Heart left ventricle (tissue), 13 donors: ENCODE measurements around the gene STK35.

Experiments
- CTCF ChIP-seq, 12 donors: fragments of 200-600 bp; sonication (generic) in 4 of 12; IDR thresholded peaks; one replicate each; pipeline versions ENCODE4 v1.5.0 to v1.8.0; 2018 to 2022; ENCODE audit warnings: antibody characterized with exemption in 12 of 12, mild to moderate bottlenecking in 5 of 12
- POLR2A ChIP-seq, 2 donors: fragments of 450-650 bp; IDR thresholded peaks; one replicate each; pipeline ENCODE4 v1.6.1; 2017; ENCODE audit warnings: antibody characterized with exemption in 2 of 2, mild to moderate bottlenecking in 2 of 2, moderate library complexity in 2 of 2
- donor health status: ischemic (EF 13 %, LVEDD 7.1; RV severe dilation, severe dysfunction).
- donor health status: DM: no; HTN: yes; CAD: no.
- donor health status: DM: no; HTN: no; CAD: no.
- donor health status: ischemic (EF 25% LVEDD 6.9; RV normal size, moderate dysfunction).
- donor health status: ischemic (EF 25% LVEDD 5.7; RV mildly dilated, moderate dysfunction).
- donor health status: ischemic (EF 35%, LVEDD 5.7; RV mildly dilated, moderate dysfunction).
- donor health status: nonischemic (EF 11% LVEDD 7.7; RV severe dilation, severe dysfunction).
- donor health status: DM: yes; HTN: yes; CAD: no.
- donor health status: PGD.
- donor health status: ischemic (EF 29% LVEDD 5.4; RV normal size, mild dysfunction).
- donor health status: nonischemic (EF 23%, LVEDD 6.1; RV moderate dilation, normal function).

GRCh38 chr20:2054911-2055310 is 46.7 kb upstream of the STK35 start:
- no peak for TF ChIP-seq CTCF (IDR thresholded peaks at IDR 0.05)
- TF ChIP-seq POLR2A (IDR thresholded peaks at IDR 0.05), result no peak
